ENCODE results near the gene CRYZL1. TPM values are rescaled to one million over a fixed set of nuclear protein-coding genes. Genes with fewer than 3 reads are reported as not detected.

Gene CRYZL1
- total and polyA plus RNA-seq, 3 donors from 2014 or later, result 40.6 to 75.7 (median 73.2) TPM

GRCh38 chr21:33550772-33551660, 90.5 kb downstream of the CRYZL1 start:
- TF ChIP-seq POLR2A (IDR thresholded peaks at IDR 0.05) (no peak), CTCF (IDR thresholded peaks at IDR 0.05) (no peak)
- intact Hi-C loops (cut with DNase I; ENCODE audit: low total_unique reads), result no loop called here
- Histone ChIP-seq H3K4me3 (no peak overlapping the region), H3K27me3 (no peaks in the 10 kb centered on the region), H3K27ac (no peak overlapping the region), H3K9me3 (no peaks in the 10 kb centered on the region), H3K4me1 (peaks cover 2% of the 10 kb centered on the region), H3K36me3 (ENCODE audit: low read depth, missing control alignments) (peaks cover 13% of the 10 kb centered on the region)
- DNase-seq, result no peak
- WGBS, 2 donors, result 95 to 97% methylated on average over 7 to 23 of the region's 23 CpGs

GRCh38 chr21:33549848-33550771, 91.4 kb downstream of the CRYZL1 start:
- Histone ChIP-seq H3K27me3 (no peaks in the 10 kb centered on the region), H3K27ac (no peak overlapping the region), H3K4me1 (no peaks in the 10 kb centered on the region), H3K36me3 (ENCODE audit: low read depth, missing control alignments) (peaks cover 13% of the 10 kb centered on the region), H3K9me3 (no peaks in the 10 kb centered on the region), H3K4me3 (no peak overlapping the region)
- WGBS, 2 donors, result 97% methylated on average over 6 to 19 of the region's 19 CpGs
- TF ChIP-seq POLR2A (IDR thresholded peaks at IDR 0.05) (no peak), CTCF (IDR thresholded peaks at IDR 0.05) (no peak)
- intact Hi-C loops (cut with DNase I; ENCODE audit: low total_unique reads), result no loop called here
- no peak for DNase-seq

GRCh38 chr21:33546086-33546485, 95.5 kb downstream of the CRYZL1 start:
- DNase-seq, result no peak
- WGBS, 2 donors, result 76 to 78% methylated on average over 3 of the region's 3 CpGs
- TF ChIP-seq POLR2A (IDR thresholded peaks at IDR 0.05) (no peak), CTCF (IDR thresholded peaks at IDR 0.05) (no peak)
- no peak overlapping the region for H3K4me3 ChIP-seq
- H3K4me1 ChIP-seq, result peaks cover 3% of the 10 kb centered on the region
- H3K9me3 ChIP-seq, result no peaks in the 10 kb centered on the region
- H3K27me3 ChIP-seq, result no peaks in the 10 kb centered on the region
- intact Hi-C loops (cut with DNase I; ENCODE audit: low total_unique reads), result no loop called here
- no peak overlapping the region for H3K27ac ChIP-seq
- peaks cover 9% of the 10 kb centered on the region for H3K36me3 ChIP-seq (ENCODE audit: low read depth, missing control alignments)

- peak overlapping the region in 1 of 2 donors; percentile 99 for H3K27ac ChIP-seq
- peaks cover 4% of the 10 kb centered on the region for H3K36me3 ChIP-seq (ENCODE audit: low read depth, missing control alignments)
- H3K9me3 ChIP-seq, result no peaks in the 10 kb centered on the region
- TF ChIP-seq CTCF (IDR thresholded peaks at IDR 0.05), result no peak
- no peak for TF ChIP-seq POLR2A (IDR thresholded peaks at IDR 0.05)
- H3K4me1 ChIP-seq, result peaks cover 6% of the 10 kb centered on the region
- H3K4me3 ChIP-seq, result peak overlapping the region; percentile 81 to 93
- no peaks in the 10 kb centered on the region for H3K27me3 ChIP-seq
- intact Hi-C loops (cut with DNase I; ENCODE audit: low total_unique reads), result no loop called here
- DNase-seq, result no peak
- 5% methylated on average over 8 of the region's 8 CpGs for WGBS, 2 donors
Observed at GRCh38 chr21:33544451-33545195, 96.9 kb downstream of the CRYZL1 start.

Data from testis (tissue), 3 donors.